ENCODE data around the gene MICU2.

The MICU2 gene

DNA sequence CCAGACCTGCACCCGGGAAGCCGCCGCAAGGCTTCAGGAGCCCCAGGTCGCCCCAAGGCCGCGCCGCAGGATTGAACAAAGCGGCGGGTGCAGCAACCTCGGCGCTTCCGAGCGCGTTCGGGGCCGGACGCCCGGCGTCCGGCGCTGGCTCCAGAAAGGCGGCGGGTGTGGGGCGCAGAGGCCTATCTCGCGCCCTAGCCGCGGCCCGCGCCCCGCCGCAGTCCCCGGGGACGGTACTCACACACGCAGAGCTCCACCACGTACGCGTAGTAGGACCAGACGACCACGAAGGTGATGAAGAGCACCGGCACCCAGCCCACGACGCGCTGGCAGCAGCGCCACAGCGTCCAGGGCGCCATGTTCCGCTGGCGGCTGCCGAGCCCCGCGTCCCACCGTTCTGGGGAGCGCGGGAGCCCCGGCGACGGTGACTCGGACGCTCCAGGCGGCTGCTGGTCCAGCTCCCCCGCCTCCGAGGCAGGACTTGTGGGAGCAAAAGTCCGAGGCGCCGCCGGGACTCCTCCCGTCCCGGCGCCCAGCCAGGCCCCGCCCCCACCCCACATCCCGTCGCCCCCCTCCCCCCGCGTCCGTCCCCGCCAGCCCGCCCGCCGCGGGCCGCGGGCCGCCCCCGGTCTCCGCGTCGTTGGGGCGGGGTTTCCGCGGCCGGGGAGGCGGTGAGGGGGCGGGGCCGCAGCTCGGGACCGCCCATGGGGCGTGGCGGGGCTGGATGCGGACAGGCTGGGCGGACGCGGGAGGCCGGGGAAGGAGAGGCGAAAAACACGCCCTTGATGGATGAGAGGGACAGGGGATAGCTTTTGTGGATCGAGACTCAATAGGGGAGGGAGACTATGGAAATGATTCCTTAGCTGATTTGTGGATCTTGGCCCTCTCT, 144.9 kb downstream of the MICU2 start, which contains the start of gene ZDHHC20:
ZDHHC20 (minus strand) TSS at position 491 of the 889 bp plus-strand sequence; CDS start at position 359, 132 bp downstream.
- peak; percentile 38 for DNase-seq (ENCODE audit: low read depth)
- TF ChIP-seq, protein P1, sequence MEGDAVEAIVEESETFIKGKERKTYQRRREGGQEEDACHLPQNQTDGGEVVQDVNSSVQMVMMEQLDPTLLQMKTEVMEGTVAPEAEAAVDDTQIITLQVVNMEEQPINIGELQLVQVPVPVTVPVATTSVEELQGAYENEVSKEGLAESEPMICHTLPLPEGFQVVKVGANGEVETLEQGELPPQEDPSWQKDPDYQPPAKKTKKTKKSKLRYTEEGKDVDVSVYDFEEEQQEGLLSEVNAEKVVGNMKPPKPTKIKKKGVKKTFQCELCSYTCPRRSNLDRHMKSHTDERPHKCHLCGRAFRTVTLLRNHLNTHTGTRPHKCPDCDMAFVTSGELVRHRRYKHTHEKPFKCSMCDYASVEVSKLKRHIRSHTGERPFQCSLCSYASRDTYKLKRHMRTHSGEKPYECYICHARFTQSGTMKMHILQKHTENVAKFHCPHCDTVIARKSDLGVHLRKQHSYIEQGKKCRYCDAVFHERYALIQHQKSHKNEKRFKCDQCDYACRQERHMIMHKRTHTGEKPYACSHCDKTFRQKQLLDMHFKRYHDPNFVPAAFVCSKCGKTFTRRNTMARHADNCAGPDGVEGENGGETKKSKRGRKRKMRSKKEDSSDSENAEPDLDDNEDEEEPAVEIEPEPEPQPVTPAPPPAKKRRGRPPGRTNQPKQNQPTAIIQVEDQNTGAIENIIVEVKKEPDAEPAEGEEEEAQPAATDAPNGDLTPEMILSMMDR (conservative IDR thresholded peaks at IDR 0.05; ENCODE audit: low read depth, low read length), result no peak
- H3K4me3 ChIP-seq (ENCODE audit: low read length), result peak within 1 kb of the TSS; percentile 96

DNA sequence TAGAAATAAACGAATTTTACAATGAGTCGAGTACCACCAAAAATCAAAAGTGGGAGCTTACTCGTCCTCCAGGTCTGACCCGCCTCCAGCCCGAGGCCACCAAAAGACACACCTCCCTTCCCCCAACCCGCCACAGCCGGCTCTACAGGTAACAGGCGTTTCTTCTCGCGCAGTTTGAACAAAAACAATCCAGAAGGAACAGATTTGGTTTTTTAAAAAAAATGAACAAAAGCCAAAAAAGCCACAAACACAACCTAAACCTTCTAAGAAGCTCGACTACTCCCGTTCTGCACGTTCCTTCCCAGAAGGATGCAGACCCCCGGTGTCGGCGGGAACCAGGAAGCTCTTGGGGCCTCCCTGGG, 145.5 kb downstream of the MICU2 start:
- H3K4me3 ChIP-seq (ENCODE audit: low read length), result peak overlapping the region; percentile 96
- TF ChIP-seq, protein P1 (conservative IDR thresholded peaks at IDR 0.05; ENCODE audit: low read depth, low read length), result no peak
- DNase-seq (ENCODE audit: low read depth), result no peak

DNA sequence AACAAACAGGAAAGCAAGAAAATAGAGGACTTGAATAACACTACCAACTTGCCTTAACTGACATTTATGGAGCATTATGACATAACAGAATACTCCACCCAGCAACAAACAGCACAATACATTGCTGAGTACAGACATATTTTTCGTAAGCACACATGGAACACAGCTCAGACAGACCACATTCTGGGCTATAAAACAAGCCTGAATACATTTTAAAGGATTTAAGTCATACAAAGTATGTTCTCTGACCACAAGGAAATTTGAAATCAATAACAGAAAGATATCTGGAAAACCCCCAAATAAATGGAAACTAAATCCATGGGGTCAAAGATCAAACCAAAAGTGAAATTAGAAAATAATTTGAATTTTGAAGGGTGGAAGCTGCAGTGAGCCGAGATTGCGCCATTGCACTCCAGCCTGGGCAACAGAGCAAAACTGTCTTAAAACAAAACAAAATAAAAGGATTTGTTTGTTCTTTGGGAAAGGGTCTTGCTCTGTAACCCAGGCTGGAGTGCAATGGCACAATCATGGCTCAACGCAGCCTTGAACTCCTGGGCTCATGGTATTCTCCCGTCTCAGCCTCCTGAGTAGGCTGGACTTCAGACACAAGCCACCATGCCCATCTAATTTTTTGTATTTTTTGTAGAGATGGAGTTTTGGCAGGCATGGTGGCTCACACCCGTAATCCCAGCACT, 150.4 kb downstream of the MICU2 start:
- TF ChIP-seq, protein P1 (conservative IDR thresholded peaks at IDR 0.05; ENCODE audit: low read depth, low read length), result no peak
- DNase-seq (ENCODE audit: low read depth), result no peak
- no peak overlapping the region for H3K4me3 ChIP-seq (ENCODE audit: low read length)

DNA sequence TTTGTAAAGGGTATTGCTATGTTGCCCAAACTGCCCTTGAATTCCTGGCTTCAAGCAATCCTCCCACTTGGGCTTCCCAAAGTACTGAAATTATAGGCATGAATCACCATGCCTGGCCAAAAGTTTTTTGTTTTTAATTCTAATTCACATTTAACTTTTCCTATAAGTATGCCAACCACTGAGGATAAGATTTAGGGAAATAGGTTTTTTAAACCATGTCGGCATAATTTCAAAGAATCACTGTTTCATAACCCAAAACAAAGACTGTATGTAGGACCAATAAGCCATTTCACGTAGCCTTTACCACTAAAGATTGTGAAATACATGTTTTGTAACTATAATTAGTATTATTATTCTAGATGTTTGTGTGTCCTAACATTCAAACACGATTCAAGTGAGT, 153.0 kb downstream of the MICU2 start:
- TF ChIP-seq, protein P1 (conservative IDR thresholded peaks at IDR 0.05; ENCODE audit: low read depth, low read length), result no peak

DNA sequence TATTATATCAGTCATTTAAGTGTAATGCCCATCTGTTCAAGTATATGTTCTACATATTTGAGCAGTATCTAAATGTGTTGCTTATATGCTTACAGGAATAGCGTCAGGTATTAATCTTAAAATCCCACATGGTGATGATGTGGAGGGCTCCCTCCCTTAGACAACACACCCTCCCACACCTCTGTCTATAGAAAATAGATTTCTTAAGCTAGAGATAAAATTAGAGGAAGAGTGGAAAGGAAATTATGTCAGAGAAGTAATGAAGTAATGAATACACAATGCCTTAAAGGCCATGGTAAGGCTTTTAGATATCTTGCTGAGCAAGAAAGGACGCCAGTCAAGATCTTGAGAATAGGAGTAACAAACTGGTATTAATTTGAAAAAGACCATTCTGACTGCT, 157.3 kb downstream of the MICU2 start:
- TF ChIP-seq, protein P1 (conservative IDR thresholded peaks at IDR 0.05; ENCODE audit: low read depth, low read length), result no peak
- DNase-seq (ENCODE audit: low read depth), result no peak
- H3K4me3 ChIP-seq (ENCODE audit: low read length), result no peak overlapping the region

More for the DNA sequence above, 153.0 kb downstream of the MICU2 start:
- no peak overlapping the region for H3K4me3 ChIP-seq (ENCODE audit: low read length)
- DNase-seq (ENCODE audit: low read depth), result no peak

DNA sequence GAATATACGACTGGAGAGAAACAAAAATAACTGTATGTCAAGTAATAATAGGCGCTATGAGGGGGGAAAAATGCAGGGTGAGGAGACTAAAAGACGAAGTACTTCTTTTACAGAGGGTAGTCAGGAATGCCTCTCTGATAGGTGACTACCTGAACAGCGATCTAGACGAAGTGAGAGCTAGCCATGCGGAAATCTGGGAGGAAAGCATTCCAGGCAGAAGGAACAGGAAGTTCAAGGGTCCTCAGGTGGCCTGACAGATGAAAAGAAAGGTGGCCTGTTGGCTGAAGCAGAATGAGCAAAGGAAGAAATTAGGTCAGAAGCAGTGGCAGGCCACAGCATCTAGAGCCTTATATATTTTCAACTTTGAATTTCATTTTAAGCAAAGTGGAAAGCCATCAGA, 158.2 kb downstream of the MICU2 start:
- DNase-seq (ENCODE audit: low read depth), result no peak
- no peak overlapping the region for H3K4me3 ChIP-seq (ENCODE audit: low read length)
- TF ChIP-seq, protein P1 (conservative IDR thresholded peaks at IDR 0.05; ENCODE audit: low read depth, low read length), result no peak
